GM23248 (cell line): Measurements from ENCODE around the gene KLC1. TPM values are rescaled to one million over a fixed set of nuclear protein-coding genes. Genes with fewer than 3 reads are reported as not detected.

ENCODE experiments used
- DNase-seq: peaks from one replicate; pipeline ENCODE4 v3.0.0-alpha.2; 2015
- H2AFZ ChIP-seq: fragments of 200-600 bp; sonication (generic); 2 replicates; pipeline ENCODE4 v1.6.1; 2016; ENCODE audit warnings: antibody characterized with exemption
- H3F3A ChIP-seq: fragments of 200-600 bp; sonication (generic); 2 replicates; pipeline ENCODE4 v1.6.1; 2016; ENCODE audit warnings: mild to moderate bottlenecking, antibody characterized with exemption, mixed run types; ENCODE audit not compliant: insufficient read depth
- H3K27ac ChIP-seq: fragments of 200-600 bp; sonication (generic); 2 replicates; pipeline ENCODE4 v1.5.1; 2016; ENCODE audit warnings: mild to moderate bottlenecking
- H3K27me3 ChIP-seq: fragments of 200-600 bp; sonication (generic); replicated peaks from 2 replicates; pipeline ENCODE4 v1.6.1; 2016; ENCODE audit warnings: mild to moderate bottlenecking; ENCODE audit not compliant: insufficient read depth
- H3K36me3 ChIP-seq: fragments of 200-600 bp; sonication (generic); 2 replicates; pipeline ENCODE4 v1.6.1; 2016; ENCODE audit warnings: low read depth, mild to moderate bottlenecking
- H3K4me1 ChIP-seq: fragments of 200-600 bp; sonication (generic); 2 replicates; pipeline ENCODE4 v1.6.1; 2016; ENCODE audit warnings: mild to moderate bottlenecking; ENCODE audit not compliant: insufficient read depth
- H3K4me2 ChIP-seq: fragments of 200-600 bp; sonication (generic); one replicate; pipeline ENCODE4 v1.6.1; 2016; ENCODE audit warnings: mild to moderate bottlenecking; ENCODE audit not compliant: unreplicated experiment
- H3K4me3 ChIP-seq: fragments of 200-600 bp; sonication (generic); 2 replicates; pipeline ENCODE4 v1.5.1; 2016; ENCODE audit warnings: mild to moderate bottlenecking
- H3K79me2 ChIP-seq: fragments of 200-600 bp; sonication (generic); 2 replicates; pipeline ENCODE4 v1.6.1; 2016; ENCODE audit warnings: mild to moderate bottlenecking; ENCODE audit not compliant: insufficient read depth
- H3K9ac ChIP-seq: fragments of 200-600 bp; sonication (generic); 2 replicates; pipeline ENCODE4 v1.6.1; 2016; ENCODE audit warnings: mild to moderate bottlenecking
- H3K9me2 ChIP-seq: fragments of 200-600 bp; sonication (generic); 2 replicates; pipeline ENCODE4 v1.6.1; 2016; ENCODE audit warnings: mixed run types, mild to moderate bottlenecking, moderate library complexity; ENCODE audit not compliant: insufficient read depth
- H3K9me3 ChIP-seq: fragments of 200-600 bp; sonication (generic); one replicate; pipeline ENCODE4 v1.6.1; 2017; ENCODE audit warnings: low read depth
- H4K20me1 ChIP-seq: fragments of 200-600 bp; sonication (generic); 2 replicates; pipeline ENCODE4 v1.6.0; 2016; ENCODE audit not compliant: insufficient read depth
- EZH2 ChIP-seq: fragments of 200-600 bp; sonication (generic); IDR thresholded peaks from 2 replicates; pipeline ENCODE4 v1.6.1; 2018; ENCODE audit warnings: antibody characterized with exemption, mild to moderate bottlenecking; ENCODE audit not compliant: insufficient read depth, poor library complexity, severe bottlenecking
- EZH2phosphoT487 ChIP-seq: fragments of 200-600 bp; sonication (generic); IDR thresholded peaks from 2 replicates; pipeline ENCODE4 v1.6.1; 2018; ENCODE audit warnings: antibody characterized with exemption, moderate library complexity, mild to moderate bottlenecking, low read depth; ENCODE audit not compliant: insufficient read depth
- WGBS, 2 experiments: methylation state at CpG; one replicate each; pipeline ENCODE4 v1.1.6; 2015 to 2017; ENCODE audit warnings: low lambda C conversion rate in 2 of 2, low coverage in 1 of 2; ENCODE audit errors: missing lambda C conversion rate in 2 of 2; 5-methylcytosine and 5-hydroxymethylcytosine counted together
- in situ Hi-C: fragments of 300-500 bp; cut with MboI; formaldehyde crosslinking; loops from 2 replicates; pipeline ENCODE4 v1.15.0; 2020
- polyA plus RNA-seq: library from polyadenylated mRNA; unstranded; fragments of >200 nt; fragmentation: Nextera tagmentation; extraction: Ambion mirVana; gene quantifications from 2 replicates; pipeline ENCODE4 v1.2.1, GENCODE V29; 2016
- total RNA-seq: library from RNA; depleted of rRNA; stranded (reverse); fragments of >200 nt; shearing (Covaris generic); gene quantifications from 2 replicates; pipeline ENCODE4 v1.2.3, GENCODE V29; 2014

Gene KLC1
- total and polyA plus RNA-seq, 2 experiments from 2014 or later: 184 to 410 TPM

GRCh38 chr14:103731916-103732867 lies 103.2 kb downstream of the KLC1 start:
- Histone ChIP-seq H3K79me2 (peaks cover 8% of the 10 kb centered on the region; the same call in 1 of the 2 replicates), H3K9me3 (no peaks in the 10 kb centered on the region), H3F3A (no peaks in the 10 kb centered on the region), H3K4me1 (no peaks in the 10 kb centered on the region), H3K4me2 (no peak overlapping the region), H4K20me1 (no peaks in the 10 kb centered on the region), H3K9me2 (no peaks in the 10 kb centered on the region), H3K9ac (no peak overlapping the region), H2AFZ (no peak overlapping the region), H3K36me3 (peaks cover 13% of the 10 kb centered on the region; the same call in 1 of the 2 replicates), H3K4me3 (no peak overlapping the region), H3K27me3 (no peaks in the 10 kb centered on the region), H3K27ac (no peak overlapping the region)
- 93% methylated on average over 22 to 24 of the region's 24 CpGs for WGBS, 2 experiments
- in situ Hi-C loops: no loop called here
- no peak for TF ChIP-seq EZH2
- TF ChIP-seq EZH2phosphoT487: no peak
- DNase-seq: no peak

- Histone ChIP-seq H3K9me2 (no peaks in the 10 kb centered on the region), H3K4me3 (no peak overlapping the region), H3K79me2 (peaks cover under 1% of the 10 kb centered on the region; the same call in 1 of the 2 replicates), H4K20me1 (no peaks in the 10 kb centered on the region), H2AFZ (no peak overlapping the region), H3K4me2 (no peak overlapping the region), H3K9ac (no peak overlapping the region), H3F3A (no peaks in the 10 kb centered on the region), H3K27ac (no peak overlapping the region), H3K36me3 (peaks cover 13% of the 10 kb centered on the region; the same call in 1 of the 2 replicates), H3K27me3 (no peaks in the 10 kb centered on the region), H3K4me1 (no peaks in the 10 kb centered on the region), H3K9me3 (no peaks in the 10 kb centered on the region)
- in situ Hi-C loops: no loop called here
- DNase-seq: no peak
- no peak for TF ChIP-seq EZH2
- no peak for TF ChIP-seq EZH2phosphoT487
- WGBS, 2 experiments: 85 to 88% methylated on average over 9 of the region's 9 CpGs
Measured at GRCh38 chr14:103732868-103733620, 104.0 kb downstream of the KLC1 start.

GRCh38 chr14:103733651-103734050 lies 104.6 kb downstream of the KLC1 start:
- TF ChIP-seq EZH2phosphoT487 (no peak), EZH2 (no peak)
- Histone ChIP-seq H4K20me1 (no peaks in the 10 kb centered on the region), H3K9me2 (no peaks in the 10 kb centered on the region), H3K79me2 (no peaks in the 10 kb centered on the region), H3K9ac (no peak overlapping the region), H3K36me3 (peaks cover 13% of the 10 kb centered on the region; the same call in 1 of the 2 replicates), H2AFZ (no peak overlapping the region), H3K4me2 (no peak overlapping the region), H3K4me3 (no peak overlapping the region), H3F3A (no peaks in the 10 kb centered on the region), H3K9me3 (no peaks in the 10 kb centered on the region), H3K4me1 (no peaks in the 10 kb centered on the region), H3K27me3 (no peaks in the 10 kb centered on the region), H3K27ac (no peak overlapping the region)
- in situ Hi-C loops: no loop called here
- DNase-seq: peak; percentile 43
- 87 to 90% methylated on average over 14 of the region's 14 CpGs for WGBS, 2 experiments

GRCh38 chr14:103734081-103734888 lies 105.3 kb downstream of the KLC1 start:
- WGBS, 2 experiments: 89 to 91% methylated on average over 21 to 23 of the region's 23 CpGs
- Histone ChIP-seq H3K9ac (no peak overlapping the region), H4K20me1 (no peaks in the 10 kb centered on the region), H3K27me3 (no peaks in the 10 kb centered on the region), H2AFZ (no peak overlapping the region), H3K27ac (no peak overlapping the region), H3F3A (no peaks in the 10 kb centered on the region), H3K36me3 (peaks cover 13% of the 10 kb centered on the region; the same call in 1 of the 2 replicates), H3K9me2 (no peaks in the 10 kb centered on the region), H3K79me2 (no peaks in the 10 kb centered on the region), H3K4me3 (no peak overlapping the region), H3K9me3 (no peaks in the 10 kb centered on the region), H3K4me2 (no peak overlapping the region), H3K4me1 (no peaks in the 10 kb centered on the region)
- no peak for DNase-seq
- TF ChIP-seq EZH2 (no peak), EZH2phosphoT487 (no peak)
- in situ Hi-C loops: no loop called here
